Small intestine (tissue), 7 donors: ENCODE data around the gene WDR70. TPM values are rescaled to one million over a fixed set of nuclear protein-coding genes. Genes with fewer than 3 reads are reported as not detected.
"Not testable (repeated sequence)": the region's sequence is repeated elsewhere in the genome, so short reads cannot be mapped to it uniquely, and the experiment has no call there.

Experiments
- DNase-seq, 2 donors: peaks; one replicate each; pipeline versions ENCODE4 v3.0.0 to v3.0.0-alpha.2; 2013
- FAIRE-seq: peaks from 2 replicates; lab custom pipeline; 2012; peaks lifted over from hg19 to GRCh38; lab: Jason Lieb, UNC
- H3K27ac ChIP-seq, 3 donors: one replicate each; pipeline ENCODE4 v1.5.1; 2013; ENCODE audit warnings: low read length in 2 of 3, mild to moderate bottlenecking in 2 of 3, control low read depth in 1 of 3, inconsistent platforms in 1 of 3, low read depth in 1 of 3, moderate library complexity in 1 of 3
- H3K27me3 ChIP-seq, 3 donors: one replicate each; pipeline ENCODE4 v1.6.1; 2013; ENCODE audit warnings: low read length in 3 of 3, inconsistent platforms in 1 of 3; ENCODE audit not compliant: control insufficient read depth in 3 of 3, insufficient read depth in 3 of 3
- H3K36me3 ChIP-seq, 3 donors: one replicate each; pipeline ENCODE4 v1.6.1; 2013; ENCODE audit warnings: low read length in 3 of 3, inconsistent platforms in 1 of 3, low read depth in 1 of 3, mild to moderate bottlenecking in 1 of 3, moderate library complexity in 1 of 3; ENCODE audit not compliant: control insufficient read depth in 3 of 3, insufficient read depth in 2 of 3
- H3K4me1 ChIP-seq, 3 donors: one replicate each; pipeline ENCODE4 v1.6.1; 2013; ENCODE audit warnings: low read length in 2 of 3, inconsistent platforms in 1 of 3, low read depth in 1 of 3, mild to moderate bottlenecking in 1 of 3, moderate library complexity in 1 of 3; ENCODE audit not compliant: control insufficient read depth in 3 of 3, insufficient read depth in 2 of 3
- H3K4me3 ChIP-seq, 3 donors: one replicate each; pipeline ENCODE4 v1.5.1; 2013; ENCODE audit warnings: low read length in 3 of 3, control low read depth in 1 of 3, inconsistent platforms in 1 of 3, low read depth in 1 of 3, mild to moderate bottlenecking in 1 of 3, moderate library complexity in 1 of 3
- H3K9me3 ChIP-seq, 2 donors: one replicate each; pipeline ENCODE4 v1.6.1; 2013; ENCODE audit warnings: low read depth in 1 of 2, low read length in 1 of 2; ENCODE audit not compliant: control insufficient read depth in 2 of 2, insufficient read depth in 1 of 2
- WGBS, 3 donors: extraction: QIAGEN DNeasy Blood & Tissue Kit; methylation state at CpG; one replicate each; pipeline ENCODE4 v1.1.7; 2013; 5-methylcytosine and 5-hydroxymethylcytosine counted together
- polyA plus RNA-seq, 4 donors: library from polyadenylated mRNA; stranded (reverse) in 3 of 4; unstranded in 1 of 4; fragments of 200-250 nt in 3 of 4; fragments of 120-200 nt in 1 of 4; gene quantifications; one replicate each; pipeline versions ENCODE4 v1.2.1 to v1.2.3, GENCODE V29; 2013
- donor health status: healthy with polysubstance abuse.
- donor health status: control.
- donor health status: control.
- donor health status: Bipolar disorder and iron deficiency.
- donor health status: healthy.

Gene WDR70
- polyA plus RNA-seq, 4 donors = 13.2 to 24.6 (median 15.8) TPM

GRCh38 chr5:37594864-37595263, 215.7 kb downstream of the WDR70 start:
- not testable (repeated sequence) for H3K27me3 ChIP-seq, H3K4me3 ChIP-seq, H3K9me3 ChIP-seq, FAIRE-seq, H3K36me3 ChIP-seq, H3K4me1 ChIP-seq, H3K27ac ChIP-seq, DNase-seq
- 45 to 64% (median 64%) methylated on average over 2 of the region's 2 CpGs for WGBS, 3 donors

GRCh38 chr5:37598733-37599132, 219.6 kb downstream of the WDR70 start:
- H3K4me1 ChIP-seq = no peaks in the 10 kb centered on the region
- no peaks in the 10 kb centered on the region for H3K9me3 ChIP-seq
- whole genome bisulfite sequencing, 3 donors = 74 to 91% (median 90%) methylated on average over 3 of the region's 3 CpGs
- DNase-seq (no peak), FAIRE-seq (no peak)
- no peak overlapping the region for H3K27ac ChIP-seq
- H3K4me3 ChIP-seq = no peak overlapping the region
- peaks cover 0 to 1% (median 0%) of the 10 kb centered on the region in 3 donors for H3K36me3 ChIP-seq
- no peaks in the 10 kb centered on the region for H3K27me3 ChIP-seq

GRCh38 chr5:37601163-37601562, 222.0 kb downstream of the WDR70 start:
- FAIRE-seq = no peak
- Histone ChIP-seq H3K27ac (no peak overlapping the region), H3K36me3 (peaks cover 0 to 1% (median 0%) of the 10 kb centered on the region in 3 donors), H3K27me3 (no peaks in the 10 kb centered on the region), H3K4me1 (no peaks in the 10 kb centered on the region), H3K9me3 (no peaks in the 10 kb centered on the region), H3K4me3 (no peak overlapping the region)
- 95 to 98% (median 97%) methylated on average over 1 of the region's 1 CpG for WGBS, 3 donors
- no peak for DNase-seq

- Histone ChIP-seq H3K4me3 (no peak overlapping the region), H3K27ac (no peak overlapping the region), H3K36me3 (peaks cover 0 to 1% (median 0%) of the 10 kb centered on the region in 3 donors), H3K9me3 (no peaks in the 10 kb centered on the region), H3K4me1 (no peaks in the 10 kb centered on the region), H3K27me3 (no peaks in the 10 kb centered on the region)
- 94 to 100% (median 96%) methylated on average over 1 of the region's 1 CpG for WGBS, 3 donors
- no peak for DNase-seq
- no peak for FAIRE-seq
Observed at GRCh38 chr5:37603072-37603471, 224.0 kb downstream of the WDR70 start.

- FAIRE-seq (no peak), DNase-seq (no peak)
- 96 to 98% (median 96%) methylated on average over 1 of the region's 1 CpG for WGBS, 3 donors
- H3K4me3 ChIP-seq = no peak overlapping the region
- H3K27me3 ChIP-seq = no peaks in the 10 kb centered on the region
- peaks cover 0 to 3% (median 0%) of the 10 kb centered on the region in 3 donors for H3K36me3 ChIP-seq
- no peaks in the 10 kb centered on the region for H3K4me1 ChIP-seq
- H3K9me3 ChIP-seq = no peaks in the 10 kb centered on the region
- no peak overlapping the region for H3K27ac ChIP-seq
Observed at GRCh38 chr5:37604290-37604689, 225.2 kb downstream of the WDR70 start.

GRCh38 chr5:37606148-37606547, 227.0 kb downstream of the WDR70 start:
- no peaks in the 10 kb centered on the region for H3K27me3 ChIP-seq
- no peaks in the 10 kb centered on the region for H3K4me1 ChIP-seq
- no peaks in the 10 kb centered on the region for H3K9me3 ChIP-seq
- DNase-seq (no peak), FAIRE-seq (no peak)
- 81 to 97% (median 88%) methylated on average over 1 of the region's 1 CpG for WGBS, 3 donors
- H3K36me3 ChIP-seq = peaks cover 0 to 5% (median 0%) of the 10 kb centered on the region in 3 donors
- no peak overlapping the region for H3K4me3 ChIP-seq
- H3K27ac ChIP-seq = no peak overlapping the region

GRCh38 chr5:37606632-37607248, 227.6 kb downstream of the WDR70 start:
- FAIRE-seq (no peak), DNase-seq (no peak)
- Histone ChIP-seq H3K36me3 (peaks cover 0 to 5% (median 0%) of the 10 kb centered on the region in 3 donors), H3K27me3 (no peaks in the 10 kb centered on the region), H3K4me3 (no peak overlapping the region), H3K4me1 (no peaks in the 10 kb centered on the region), H3K9me3 (no peaks in the 10 kb centered on the region), H3K27ac (no peak overlapping the region)
- 95 to 97% (median 97%) methylated on average over 2 of the region's 2 CpGs for WGBS, 3 donors

- H3K27me3 ChIP-seq = no peaks in the 10 kb centered on the region
- H3K27ac ChIP-seq = no peak overlapping the region
- FAIRE-seq = no peak
Observed at GRCh38 chr5:37615184-37615583, 236.1 kb downstream of the WDR70 start.

GRCh38 chr5:37619353-37619752, 240.2 kb downstream of the WDR70 start:
- DNase-seq (peak; percentile 1 to 15), FAIRE-seq (no peak)
- Histone ChIP-seq H3K36me3 (peaks cover 0 to 2% (median 2%) of the 10 kb centered on the region in 3 donors), H3K27me3 (no peaks in the 10 kb centered on the region), H3K27ac (no peak overlapping the region), H3K4me3 (no peak overlapping the region), H3K9me3 (no peaks in the 10 kb centered on the region), H3K4me1 (no peaks in the 10 kb centered on the region)

More at GRCh38 chr5:37615184-37615583, 236.1 kb downstream of the WDR70 start:
- WGBS, 3 donors = 96 to 99% (median 97%) methylated on average over 4 of the region's 4 CpGs
- H3K36me3 ChIP-seq = peaks cover 0 to 2% (median 0%) of the 10 kb centered on the region in 3 donors
- no peak overlapping the region for H3K4me3 ChIP-seq
- H3K9me3 ChIP-seq = no peaks in the 10 kb centered on the region
- DNase-seq = no peak
- no peaks in the 10 kb centered on the region for H3K4me1 ChIP-seq
